Thymus (tissue), 11 donors: ENCODE data around the gene TBCCD1. TPM values are rescaled to one million over a fixed set of nuclear protein-coding genes. Genes with fewer than 3 reads are reported as not detected.
A peak's percentile ranks its signal among the peaks of the same experiment; 100 is the strongest.
"Not testable (repeated sequence)": the region's sequence is repeated elsewhere in the genome, so short reads cannot be mapped to it uniquely, and the experiment has no call there.

ENCODE experiments used
- DNase-seq, 9 donors: peaks; one replicate each; pipeline ENCODE4 v3.0.0-alpha.2; 2013; ENCODE audit warnings: low spot score in 9 of 9, low read depth in 6 of 9, missing footprints in 1 of 9
- H3K27ac ChIP-seq, 2 donors: one replicate each; pipeline ENCODE4 v1.5.1; 2013; ENCODE audit warnings: control low read depth in 1 of 2, low read depth in 1 of 2, low read length in 1 of 2, mild to moderate bottlenecking in 1 of 2, moderate library complexity in 1 of 2
- H3K27me3 ChIP-seq, 2 donors: one replicate each; pipeline ENCODE4 v1.5.1; 2013; ENCODE audit warnings: low read length in 1 of 2; ENCODE audit not compliant: control insufficient read depth in 2 of 2, insufficient read depth in 1 of 2
- H3K36me3 ChIP-seq, 2 donors: one replicate each; pipeline ENCODE4 v1.5.1; 2013; ENCODE audit warnings: low read length in 1 of 2, mild to moderate bottlenecking in 1 of 2, moderate library complexity in 1 of 2; ENCODE audit not compliant: control insufficient read depth in 2 of 2, insufficient read depth in 2 of 2
- H3K4me1 ChIP-seq, 2 donors: one replicate each; pipeline ENCODE4 v1.5.1; 2013; ENCODE audit warnings: low read length in 2 of 2; ENCODE audit not compliant: control insufficient read depth in 2 of 2, insufficient read depth in 2 of 2
- H3K4me3 ChIP-seq, 2 donors: one replicate each; pipeline ENCODE4 v1.5.1; 2013; ENCODE audit warnings: low read length in 2 of 2, control low read depth in 1 of 2, mild to moderate bottlenecking in 1 of 2
- H3K9me3 ChIP-seq, 2 donors: one replicate each; pipeline ENCODE4 v1.5.1; 2013; ENCODE audit warnings: low read length in 1 of 2, mild to moderate bottlenecking in 1 of 2; ENCODE audit not compliant: control insufficient read depth in 2 of 2, insufficient read depth in 1 of 2
- WGBS: extraction: QIAGEN DNeasy Blood & Tissue Kit; methylation state at CpG from one replicate; pipeline ENCODE4 v1.1.7; 2013; 5-methylcytosine and 5-hydroxymethylcytosine counted together
- polyA plus RNA-seq: library from polyadenylated mRNA; stranded (reverse); fragments of 200-250 nt; gene quantifications from one replicate; pipeline ENCODE4 v1.2.3, GENCODE V29; 2013
- total RNA-seq: library from RNA; stranded (reverse); fragments of 120-200 nt; gene quantifications from one replicate; pipeline ENCODE4 v1.2.4, GENCODE V29; 2013
- donor health status: healthy.

Gene TBCCD1
- total and polyA plus RNA-seq, 2 donors = 7.3 to 14.2 TPM

DNA sequence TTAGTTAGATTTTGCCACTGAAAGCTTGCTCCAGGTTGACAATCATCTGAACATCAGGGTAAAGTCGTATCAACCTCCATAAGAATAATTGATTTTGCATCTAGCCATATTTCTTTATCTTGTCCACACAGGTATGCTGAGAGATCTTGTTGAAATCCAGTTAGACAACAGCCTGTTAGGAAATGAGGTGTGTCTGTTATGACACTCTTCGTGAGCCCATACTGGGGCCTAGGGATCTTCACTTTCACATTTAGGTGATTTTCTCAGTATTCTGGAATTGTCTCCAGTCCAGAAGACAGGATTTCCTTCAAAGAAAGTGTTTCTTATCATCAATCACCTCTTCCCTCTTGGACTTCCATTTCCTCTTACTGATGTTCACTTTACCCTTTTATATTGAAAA, 21.5 kb upstream of the TBCCD1 start:
- 96% methylated on average over 2 of the region's 2 CpGs for WGBS
- Histone ChIP-seq H3K36me3 (peaks cover 17 to 26% of the 10 kb centered on the region in 2 donors), H3K4me1 (no peaks in the 10 kb centered on the region), H3K4me3 (no peak overlapping the region), H3K27me3 (no peaks in the 10 kb centered on the region), H3K9me3 (no peaks in the 10 kb centered on the region), H3K27ac (no peak overlapping the region)
- no peak for DNase-seq

DNA sequence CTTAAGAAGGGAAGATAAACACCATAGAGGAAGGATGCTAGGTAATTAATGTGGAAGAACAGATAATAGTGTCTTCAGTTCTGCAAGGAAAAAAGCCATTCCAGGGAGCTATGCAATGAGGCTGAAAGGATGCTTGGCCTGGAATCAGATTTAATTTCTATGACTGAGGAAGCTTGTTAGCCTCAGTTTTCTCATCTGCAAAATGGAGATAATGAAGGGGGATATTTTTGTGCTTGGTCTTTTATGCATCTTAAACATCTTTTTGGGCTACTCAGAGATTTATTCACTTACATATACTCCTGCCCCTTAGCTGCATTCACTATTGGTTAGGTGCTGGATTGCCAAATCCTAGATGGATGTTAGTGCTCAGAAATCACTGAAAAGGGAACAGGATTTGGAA, 20.0 kb upstream of the TBCCD1 start:
- Histone ChIP-seq H3K27me3 (no peaks in the 10 kb centered on the region), H3K4me1 (no peaks in the 10 kb centered on the region), H3K9me3 (no peaks in the 10 kb centered on the region), H3K4me3 (no peak overlapping the region), H3K36me3 (peaks cover 24 to 39% of the 10 kb centered on the region in 2 donors), H3K27ac (no peak overlapping the region)
- DNase-seq = no peak

DNA sequence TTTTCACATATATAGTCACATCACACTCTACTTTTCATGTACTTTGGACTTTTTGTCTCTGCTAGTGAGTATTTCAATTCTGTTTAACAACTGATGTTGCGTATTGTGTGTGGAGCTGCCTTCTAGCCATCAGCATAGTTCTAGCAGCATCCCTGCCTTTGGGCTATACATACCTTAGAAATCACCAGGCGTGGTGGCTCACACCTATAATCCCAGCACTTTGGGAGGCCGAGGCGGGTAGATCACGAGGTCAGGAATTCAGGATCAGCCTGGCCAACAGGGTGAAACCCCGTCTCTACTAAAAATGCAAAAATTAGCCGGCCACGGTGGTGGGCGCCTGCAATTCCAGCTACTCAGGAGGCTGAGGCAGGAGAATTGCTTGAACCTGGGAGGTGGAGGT, 19.1 kb upstream of the TBCCD1 start:
- not testable (repeated sequence) for H3K27me3 ChIP-seq, H3K4me1 ChIP-seq, H3K9me3 ChIP-seq, DNase-seq, H3K4me3 ChIP-seq, H3K27ac ChIP-seq
- WGBS = 88% methylated on average over 9 of the region's 9 CpGs
- H3K36me3 ChIP-seq = peaks cover 26 to 47% of the 10 kb centered on the region in 2 donors

DNA sequence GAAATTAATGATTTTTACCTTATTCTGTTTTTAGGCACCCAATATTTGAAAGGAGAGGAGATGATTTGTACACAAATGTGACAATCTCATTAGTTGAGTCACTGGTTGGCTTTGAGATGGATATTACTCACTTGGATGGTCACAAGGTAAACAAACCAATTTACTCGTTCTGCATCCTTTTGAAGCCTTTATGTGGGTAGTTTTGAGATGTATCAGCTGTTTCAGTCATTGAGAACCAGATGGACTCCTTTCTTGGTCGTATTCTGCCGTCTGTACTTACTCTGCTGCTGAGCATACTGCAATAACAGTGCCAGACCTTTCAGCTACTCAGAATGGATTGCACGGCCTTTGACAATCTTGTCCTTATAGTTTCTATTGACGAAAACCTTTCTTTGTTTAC, 16.7 kb upstream of the TBCCD1 start:
- H3K36me3 ChIP-seq = peaks cover 35 to 68% of the 10 kb centered on the region in 2 donors
- no peak for DNase-seq
- no peaks in the 10 kb centered on the region for H3K9me3 ChIP-seq
- H3K27me3 ChIP-seq = no peaks in the 10 kb centered on the region
- H3K4me3 ChIP-seq = no peak overlapping the region
- 95% methylated on average over 5 of the region's 5 CpGs for WGBS
- H3K27ac ChIP-seq = no peak overlapping the region
- no peaks in the 10 kb centered on the region for H3K4me1 ChIP-seq

DNA sequence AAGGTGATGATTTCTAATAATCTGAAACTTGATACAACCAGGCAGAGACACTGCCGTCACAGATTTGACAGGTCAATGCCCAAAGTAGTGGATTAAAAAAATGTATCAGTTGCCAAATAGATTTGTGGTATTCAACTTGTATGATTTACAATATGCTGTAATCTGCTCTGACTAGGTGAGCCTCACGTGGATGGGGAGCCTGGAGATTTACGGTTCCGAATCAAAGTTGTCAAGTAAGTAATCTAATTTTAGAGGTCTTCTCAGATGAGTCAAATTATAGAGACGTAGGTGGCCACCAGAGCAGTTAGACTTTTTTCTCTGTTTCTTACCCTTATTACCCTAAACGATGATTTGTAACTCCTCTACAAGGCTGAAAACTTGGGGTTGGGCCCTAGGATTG, 15.4 kb upstream of the TBCCD1 start:
- H3K27me3 ChIP-seq = no peaks in the 10 kb centered on the region
- no peak overlapping the region for H3K4me3 ChIP-seq
- WGBS = 98% methylated on average over 6 of the region's 6 CpGs
- H3K4me1 ChIP-seq = no peaks in the 10 kb centered on the region
- no peak overlapping the region for H3K27ac ChIP-seq
- peaks cover 35 to 73% of the 10 kb centered on the region in 2 donors for H3K36me3 ChIP-seq
- H3K9me3 ChIP-seq = no peaks in the 10 kb centered on the region
- DNase-seq = no peak

DNA sequence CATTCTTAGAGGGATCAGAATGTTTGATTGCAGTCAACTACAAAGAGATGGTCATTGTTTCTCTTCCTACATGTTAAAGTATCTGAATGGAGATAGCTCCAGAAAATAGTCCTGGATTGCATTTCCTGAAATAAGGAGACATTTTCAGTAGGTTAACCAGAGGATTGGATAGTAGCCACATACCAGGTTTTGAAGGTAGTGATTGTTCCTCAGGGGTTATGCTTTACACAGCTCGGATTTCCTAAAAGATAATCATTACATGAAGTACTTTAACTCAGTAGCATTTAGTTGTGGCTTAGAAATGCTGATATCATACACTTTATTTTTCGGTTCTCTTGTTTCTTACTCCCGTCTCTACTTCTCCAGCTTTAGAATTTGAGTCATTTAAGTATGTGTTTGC, 13.6 kb upstream of the TBCCD1 start:
- 96% methylated on average over 3 of the region's 3 CpGs for WGBS
- no peak for DNase-seq
- H3K27me3 ChIP-seq = no peaks in the 10 kb centered on the region
- no peak overlapping the region for H3K4me3 ChIP-seq
- no peak overlapping the region for H3K27ac ChIP-seq
- H3K9me3 ChIP-seq = no peaks in the 10 kb centered on the region
- peaks cover 38 to 77% of the 10 kb centered on the region in 2 donors for H3K36me3 ChIP-seq
- H3K4me1 ChIP-seq = no peaks in the 10 kb centered on the region

DNA sequence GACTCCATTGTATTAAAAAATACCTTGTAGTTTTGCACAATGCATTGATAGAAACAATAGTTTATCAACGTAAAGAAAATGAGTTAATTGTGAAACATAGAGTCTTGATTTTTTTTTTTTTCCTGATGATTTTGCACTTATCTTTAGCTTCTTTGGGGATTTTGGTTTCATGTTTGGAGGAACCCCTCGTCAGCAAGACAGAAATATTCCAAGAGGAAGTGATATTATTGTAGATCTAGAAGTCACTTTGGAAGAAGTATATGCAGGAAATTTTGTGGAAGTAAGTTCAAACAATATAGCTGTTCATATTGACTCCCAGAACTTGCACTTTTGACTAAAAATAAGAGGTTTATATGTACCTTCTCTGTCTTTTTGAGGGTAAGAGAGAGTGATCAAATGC, 10.4 kb upstream of the TBCCD1 start:
- Histone ChIP-seq H3K4me3 (no peak overlapping the region), H3K4me1 (no peaks in the 10 kb centered on the region), H3K9me3 (no peaks in the 10 kb centered on the region), H3K27me3 (no peaks in the 10 kb centered on the region), H3K27ac (no peak overlapping the region), H3K36me3 (peaks cover 18 to 68% of the 10 kb centered on the region in 2 donors)
- DNase-seq = no peak
- 95% methylated on average over 2 of the region's 2 CpGs for WGBS

DNA sequence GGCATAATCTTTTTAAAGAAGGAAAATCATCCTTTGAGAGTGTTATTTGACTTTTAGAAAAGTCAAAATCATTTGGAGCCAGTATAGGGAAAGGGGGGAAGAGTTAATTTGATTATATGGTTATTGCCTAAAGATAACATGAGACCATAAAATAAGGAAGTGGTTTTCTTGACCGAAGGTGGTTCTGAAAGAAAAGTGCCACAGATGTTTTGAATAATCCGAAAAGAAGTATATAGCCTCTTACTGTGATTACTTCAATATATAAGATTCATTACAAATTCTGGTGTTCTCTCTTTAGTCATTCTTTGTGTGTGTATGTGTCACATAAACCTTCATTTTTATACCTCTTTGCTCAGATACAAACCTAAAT, 4.5 kb upstream of the TBCCD1 start:
- WGBS = 7% methylated on average over 2 of the region's 2 CpGs
- no peak overlapping the region for H3K27ac ChIP-seq

DNA sequence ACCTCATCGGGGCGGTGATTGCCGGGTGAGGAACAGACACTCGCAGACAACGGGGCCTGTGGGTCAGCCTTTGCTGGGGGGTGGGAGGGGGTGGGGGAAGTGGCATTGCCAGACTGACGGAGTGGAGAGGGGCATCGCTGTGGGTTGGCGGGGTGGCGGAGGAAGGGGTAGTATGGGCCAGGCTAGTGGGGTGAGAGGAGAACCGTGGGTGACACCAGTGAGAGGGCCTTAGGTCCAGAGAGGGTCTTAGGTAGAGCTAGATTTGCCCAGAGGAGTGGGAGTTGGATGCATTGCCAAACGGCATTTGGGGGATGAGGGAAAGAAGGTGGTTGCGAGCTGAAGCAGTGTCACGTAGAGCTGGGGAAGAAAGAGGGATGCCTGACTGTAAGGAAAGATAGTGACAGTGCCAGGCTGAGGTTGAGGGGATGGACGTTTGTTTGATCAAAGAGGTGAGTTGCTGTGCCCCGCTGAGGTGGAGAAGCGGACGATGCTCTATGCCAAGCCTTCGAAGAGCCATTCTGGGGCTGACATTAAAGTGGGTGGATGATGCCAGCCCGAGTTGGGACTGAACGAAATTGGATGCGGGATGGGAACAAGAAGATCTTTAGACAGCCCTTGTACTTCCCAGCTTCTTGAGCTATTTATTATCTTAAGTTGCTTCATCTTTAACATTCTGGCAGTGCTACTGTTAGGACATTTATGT, 4.0 kb upstream of the TBCCD1 start:
- Histone ChIP-seq H3K27me3 (no peaks in the 10 kb centered on the region), H3K36me3 (peaks cover 5 to 26% of the 10 kb centered on the region in 2 donors), H3K9me3 (no peaks in the 10 kb centered on the region), H3K4me3 (peak overlapping the region; percentile 76 to 90), H3K27ac (peak overlapping the region; percentile 84 to 88), H3K4me1 (peaks cover 19 to 27% of the 10 kb centered on the region in 2 donors)
- no peak for DNase-seq
- 11% methylated on average over 21 of the region's 21 CpGs for WGBS

More for the DNA sequence above, 4.5 kb upstream of the TBCCD1 start:
- Histone ChIP-seq H3K4me3 (peak overlapping the region; percentile 76 to 90), H3K36me3 (peaks cover 7 to 32% of the 10 kb centered on the region in 2 donors), H3K4me1 (peaks cover 15 to 21% of the 10 kb centered on the region in 2 donors), H3K27me3 (no peaks in the 10 kb centered on the region), H3K9me3 (no peaks in the 10 kb centered on the region)
- DNase-seq = no peak
